Ramos (cell line): ENCODE measurements around the gene PDXK.
"Not testable (repeated sequence)": the region's sequence is repeated elsewhere in the genome, so short reads cannot be mapped to it uniquely, and the experiment has no call there.

Experiments used
- in situ Hi-C: fragments of 300-500 bp; cut with MboI; formaldehyde crosslinking; loops from one replicate; pipeline ENCODE4 v1.14.3; 2022; ENCODE audit warnings: low sequenced_read_pairs; ENCODE audit not compliant: unreplicated experiment

PDXK gene

GRCh38 chr21:43718872-43719747 lies at the start of gene PDXK:
Gene PDXK, plus strand, starts transcription at chr21:43719129. Its CDS starts 166 bp downstream, at chr21:43719295.
- in situ Hi-C loops: no loop called here

- in situ Hi-C loops: no loop called here
Observed at GRCh38 chr21:43669828-43670605, 48.9 kb upstream of the PDXK start.

DNA sequence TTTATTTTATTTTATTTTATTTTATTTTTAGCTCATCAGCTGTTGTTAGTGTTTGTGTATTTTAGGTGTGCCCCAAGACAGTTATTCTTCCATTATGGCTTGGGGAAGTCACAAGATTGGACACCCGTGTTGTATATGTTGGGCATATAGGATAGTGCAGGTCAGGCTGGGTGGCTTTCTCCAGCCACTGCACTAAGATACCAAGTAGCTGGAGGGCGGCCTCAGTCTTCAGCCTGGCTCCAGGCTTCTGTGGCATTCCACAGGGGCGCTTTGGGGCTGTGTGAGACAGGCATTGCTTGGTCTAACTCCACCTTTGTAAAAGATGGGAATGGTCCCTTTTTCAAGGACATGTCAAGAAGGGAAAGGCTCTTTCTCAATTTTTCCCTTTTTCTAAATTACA lies 43.1 kb upstream of the PDXK start:
- in situ Hi-C loops: no loop called here

DNA sequence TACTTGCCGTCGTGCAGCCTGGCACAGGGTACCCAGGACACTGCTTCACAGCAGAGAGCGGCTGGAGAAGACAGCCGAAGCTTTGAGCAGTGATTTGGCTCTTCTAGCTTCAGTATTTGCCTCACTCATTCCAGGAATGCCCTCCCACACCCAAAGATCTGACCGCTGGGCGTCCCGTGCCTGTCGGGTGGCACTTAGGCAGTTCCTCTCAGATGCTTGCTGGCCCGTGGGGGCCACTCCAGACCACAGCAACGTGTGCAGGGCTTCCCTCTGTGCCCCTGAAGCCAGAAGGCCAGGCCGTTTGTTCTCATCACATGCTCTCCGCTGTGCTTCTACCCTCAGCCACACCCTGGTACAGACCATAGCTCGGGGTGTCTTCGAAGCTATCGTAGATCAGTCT lies 42.5 kb upstream of the PDXK start:
- in situ Hi-C loops: no loop called here

DNA sequence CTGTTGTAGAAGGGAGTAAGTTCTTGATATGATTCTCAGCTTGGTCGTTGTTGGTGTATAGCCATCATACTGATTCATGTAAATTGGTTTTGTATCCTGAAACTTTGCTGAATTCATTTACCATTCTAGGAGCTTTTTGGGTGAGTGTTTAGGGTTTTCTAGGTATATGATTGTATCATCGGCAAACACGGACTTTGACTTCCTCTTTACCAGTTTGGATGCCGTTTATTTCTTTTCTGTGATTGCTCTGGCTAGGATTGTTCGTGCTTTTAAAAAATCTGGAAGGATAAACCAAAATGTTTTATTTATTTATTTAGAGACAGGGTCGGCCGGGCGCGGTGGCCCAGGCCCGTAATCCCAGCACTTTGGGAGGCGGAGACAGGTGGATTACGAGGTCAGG lies 39.0 kb upstream of the PDXK start:
- in situ Hi-C loops: no loop called here

DNA sequence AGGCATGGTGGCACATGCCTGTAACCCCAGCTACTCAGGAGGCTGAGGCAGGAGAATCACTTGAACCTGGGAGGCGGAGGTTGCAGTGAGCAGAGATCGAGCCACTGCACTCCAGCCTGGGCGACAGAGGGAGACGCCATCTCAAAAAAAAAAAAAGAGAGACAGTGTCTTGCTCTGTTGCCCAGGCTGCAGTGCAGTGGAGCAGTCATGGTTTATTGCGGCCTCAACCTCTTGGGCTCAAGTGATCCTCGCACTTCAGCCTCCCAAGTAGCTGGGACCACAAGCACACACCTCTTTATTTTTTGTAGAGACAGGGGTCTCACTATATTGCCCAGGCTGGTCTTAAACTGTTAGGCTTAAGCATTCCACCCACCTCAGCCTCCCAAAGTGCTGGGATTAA lies 38.5 kb upstream of the PDXK start:
- in situ Hi-C loops: not testable (repeated sequence)

DNA sequence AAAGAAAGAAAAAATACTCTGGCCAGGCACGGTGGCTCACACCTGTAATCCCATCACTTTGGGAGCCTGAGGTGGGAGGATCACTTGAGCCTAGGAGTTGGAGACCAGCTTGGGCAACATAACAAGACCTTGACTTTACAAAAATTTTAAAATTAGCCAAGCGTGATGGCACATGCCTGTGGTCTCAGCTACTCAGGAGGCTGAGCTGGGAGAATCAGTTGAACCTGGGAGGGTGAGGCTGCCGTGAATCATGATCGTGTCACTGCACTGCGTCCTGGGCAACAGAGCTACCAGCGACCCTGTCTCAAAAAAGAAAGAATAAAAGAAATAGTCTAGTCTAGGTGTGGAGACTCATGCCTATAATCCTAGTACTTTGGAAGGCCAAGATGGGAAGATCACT lies 37.3 kb upstream of the PDXK start:
- in situ Hi-C loops: no loop called here

DNA sequence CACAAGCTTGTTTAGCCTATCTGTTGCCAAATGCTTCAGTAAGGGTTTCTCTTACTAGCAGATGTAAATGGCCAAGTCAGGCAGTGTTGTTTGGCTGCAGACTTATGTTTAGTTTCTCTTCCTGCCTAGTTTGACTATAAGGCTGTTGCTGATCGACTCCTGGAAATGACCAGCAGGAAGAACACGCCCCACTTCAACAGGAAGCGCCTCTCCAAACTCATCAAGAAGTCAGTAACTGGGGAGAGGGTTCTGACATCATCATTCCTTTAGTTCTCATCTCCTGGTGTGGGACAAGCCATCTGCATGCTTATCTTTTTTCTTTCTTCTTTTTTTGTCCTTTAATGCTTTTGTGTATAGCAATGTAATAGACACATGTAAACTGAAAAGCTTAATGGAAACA lies 34.5 kb upstream of the PDXK start:
- in situ Hi-C loops: no loop called here

DNA sequence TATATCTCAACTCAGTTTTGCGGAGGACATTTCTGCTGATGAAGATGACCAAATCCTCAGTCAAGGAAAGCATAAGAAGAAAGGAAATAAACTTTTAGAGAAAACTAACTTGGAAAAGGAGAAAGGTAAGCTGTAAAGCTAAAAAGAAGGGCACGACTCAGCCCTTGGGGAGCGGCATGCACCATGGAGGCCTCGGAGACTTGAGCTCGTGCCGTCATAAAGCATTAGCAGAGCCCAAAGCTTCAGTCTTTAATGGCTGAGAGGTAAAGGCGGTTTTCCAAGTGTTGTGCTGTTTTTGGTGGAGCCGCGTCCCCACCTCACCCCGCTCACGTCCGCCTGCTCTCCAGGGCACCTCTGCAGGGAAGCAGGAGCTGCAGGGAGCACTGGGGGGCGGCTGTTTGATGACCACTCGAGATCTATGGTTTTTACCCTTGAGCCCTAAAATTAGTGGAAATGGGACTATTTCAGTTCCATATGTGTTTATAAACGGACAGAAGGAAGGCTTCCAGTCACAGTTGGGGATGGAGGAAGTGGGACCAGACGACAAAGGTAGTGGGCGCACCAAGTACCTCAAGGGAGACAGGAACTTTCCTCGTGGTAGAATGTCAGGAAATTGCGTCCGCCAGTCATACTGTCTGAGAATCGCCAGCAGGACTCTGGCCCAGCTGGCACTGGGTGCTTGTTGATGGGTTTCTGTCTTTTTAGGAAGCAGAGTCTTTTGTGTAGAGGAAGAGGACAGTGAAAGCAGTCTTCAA lies 31.9 kb upstream of the PDXK start:
- in situ Hi-C loops: no loop called here

- in situ Hi-C loops: no loop called here
Observed at GRCh38 chr21:43687566-43688399, 31.1 kb upstream of the PDXK start.

GRCh38 chr21:43688906-43689305 lies 30.0 kb upstream of the PDXK start:
- in situ Hi-C loops: no loop called here

GRCh38 chr21:43689556-43690337 lies 29.2 kb upstream of the PDXK start:
- in situ Hi-C loops: no loop called here

DNA sequence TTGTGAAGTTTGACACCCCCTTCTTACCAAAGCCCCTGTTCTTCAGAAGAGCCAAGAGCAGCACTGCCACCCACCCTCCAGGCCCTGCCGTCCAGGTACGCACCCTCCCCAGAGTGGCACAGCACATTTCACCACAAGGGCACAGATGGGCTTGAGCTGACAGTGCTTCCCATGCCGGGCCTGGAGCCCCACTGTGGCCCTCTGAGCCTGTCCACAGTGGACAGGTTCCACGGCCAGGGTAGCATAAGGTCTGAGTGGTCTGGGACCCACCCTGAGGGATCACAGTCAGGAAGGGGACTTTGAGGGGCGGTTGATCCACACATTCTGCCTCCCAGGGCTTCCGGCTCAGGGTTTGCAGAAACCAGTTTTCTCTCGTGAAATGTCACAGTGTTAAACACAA lies 28.6 kb upstream of the PDXK start:
- in situ Hi-C loops: no loop called here

GRCh38 chr21:43691086-43691795 lies 27.7 kb upstream of the PDXK start:
- in situ Hi-C loops: no loop called here

- in situ Hi-C loops: no loop called here
Observed at GRCh38 chr21:43691801-43692200, 27.1 kb upstream of the PDXK start.

DNA sequence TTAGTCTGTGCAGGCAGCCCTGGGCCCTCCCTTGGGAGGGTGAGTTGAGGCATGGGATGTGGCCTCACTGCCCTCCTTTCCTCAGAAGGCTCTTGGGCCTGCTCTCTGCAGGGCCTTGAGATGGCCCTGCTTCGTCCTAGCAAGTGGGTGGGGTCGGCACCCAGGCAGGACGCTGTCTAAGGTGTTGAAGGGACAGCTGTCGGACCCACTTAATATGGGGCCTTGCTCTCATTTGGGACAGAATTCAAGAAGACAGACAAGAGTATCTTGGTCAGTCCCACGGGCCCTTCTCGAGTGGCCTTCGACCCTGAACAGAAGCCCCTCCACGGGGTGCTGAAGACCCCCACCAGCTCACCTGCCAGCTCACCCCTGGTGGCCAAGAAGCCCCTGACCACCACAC lies 26.0 kb upstream of the PDXK start:
- in situ Hi-C loops: no loop called here

DNA sequence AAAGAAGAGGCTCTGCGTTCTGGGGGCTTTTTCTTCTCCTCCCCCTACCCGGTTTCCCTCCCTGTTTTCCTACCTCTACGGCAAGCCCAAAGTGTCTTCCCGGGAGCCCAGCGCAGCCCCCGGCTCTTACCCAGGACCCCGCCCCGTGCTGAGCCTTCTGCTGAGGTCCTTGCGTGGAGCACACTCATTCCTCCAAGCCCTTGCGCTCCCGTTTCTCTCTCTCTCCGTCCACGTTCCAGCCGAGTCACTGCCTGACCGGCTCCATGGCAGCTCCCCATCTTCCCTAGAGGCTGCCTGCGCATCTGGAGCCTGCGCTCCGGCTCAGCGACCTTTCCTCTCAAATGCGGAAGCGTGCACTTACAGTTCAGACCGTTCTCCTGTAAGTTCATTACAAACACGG lies 24.9 kb upstream of the PDXK start:
- in situ Hi-C loops: no loop called here

DNA sequence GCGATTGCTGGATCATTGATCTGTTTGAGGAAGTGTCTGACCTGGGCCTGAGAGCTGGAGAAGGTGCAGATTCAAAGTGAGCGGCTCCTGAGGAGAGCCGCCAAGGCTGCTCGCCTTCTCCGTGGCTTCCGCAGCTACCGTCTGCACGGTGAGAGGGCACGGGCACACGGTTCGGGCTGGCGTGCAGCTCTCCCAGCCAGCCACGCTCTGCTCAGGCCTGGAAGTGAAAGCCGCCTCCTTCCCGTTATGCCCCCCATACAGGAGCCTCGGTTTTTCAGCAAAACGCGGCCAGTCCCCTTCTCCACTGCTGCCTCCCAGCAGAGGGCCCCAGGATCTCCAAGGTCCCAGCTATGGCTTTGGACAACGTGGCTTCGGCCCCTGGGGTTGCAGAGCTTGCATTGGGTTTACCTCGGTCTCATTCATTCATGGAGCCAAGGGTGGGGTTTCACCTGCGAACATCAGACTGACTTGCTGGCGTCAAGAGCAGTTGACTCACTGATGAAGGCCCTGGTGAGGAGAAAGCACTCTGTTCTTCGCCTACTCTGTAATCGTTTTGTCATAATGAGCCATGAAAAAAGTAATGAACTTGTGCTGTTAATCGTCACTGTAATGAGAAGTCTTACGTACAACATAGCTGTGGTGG lies 24.4 kb upstream of the PDXK start:
- in situ Hi-C loops: no loop called here
